Fibroblast of pulmonary artery (primary cell): ENCODE data around the gene ZNF470.

Source experiments
- DNase-seq: peaks from one replicate; pipeline ENCODE4 v3.0.0-alpha.2; 2010; ENCODE audit warnings: low read depth
- H3K4me3 ChIP-seq: replicated peaks from 2 replicates; pipeline ENCODE4 v1.5.1; 2011; ENCODE audit warnings: low read depth, mild to moderate bottlenecking, control low read depth, low read length, moderate library complexity
- TF ChIP-seq, protein P1 (sequence below): IDR thresholded peaks from 2 replicates; pipeline ENCODE4 v1.5.1; 2011; ENCODE audit warnings: mild to moderate bottlenecking, control low read depth, low read length, inconsistent platforms; ENCODE audit errors: missing control alignments

ZNF470 gene

DNA sequence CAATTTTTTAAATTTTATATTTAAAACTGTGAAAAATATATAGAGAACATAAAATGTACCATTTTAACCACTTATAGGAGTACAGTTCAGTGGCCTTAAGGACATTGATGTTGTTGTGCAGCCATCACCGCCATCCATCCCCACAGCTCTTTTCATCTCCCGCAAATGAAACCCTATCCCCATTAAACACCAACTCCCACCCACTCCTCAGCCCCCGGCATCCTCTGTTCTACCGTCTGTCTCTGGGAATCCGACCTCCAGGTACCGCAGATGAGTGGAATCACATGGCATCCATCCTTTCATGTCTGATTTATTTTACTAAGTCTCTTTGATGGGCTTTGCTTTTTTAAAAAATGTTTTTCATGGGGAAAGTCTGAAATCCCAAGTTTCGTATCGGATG is 51.9 kb downstream of the ZNF470 start:
- no peak for DNase-seq
- TF ChIP-seq, protein P1, sequence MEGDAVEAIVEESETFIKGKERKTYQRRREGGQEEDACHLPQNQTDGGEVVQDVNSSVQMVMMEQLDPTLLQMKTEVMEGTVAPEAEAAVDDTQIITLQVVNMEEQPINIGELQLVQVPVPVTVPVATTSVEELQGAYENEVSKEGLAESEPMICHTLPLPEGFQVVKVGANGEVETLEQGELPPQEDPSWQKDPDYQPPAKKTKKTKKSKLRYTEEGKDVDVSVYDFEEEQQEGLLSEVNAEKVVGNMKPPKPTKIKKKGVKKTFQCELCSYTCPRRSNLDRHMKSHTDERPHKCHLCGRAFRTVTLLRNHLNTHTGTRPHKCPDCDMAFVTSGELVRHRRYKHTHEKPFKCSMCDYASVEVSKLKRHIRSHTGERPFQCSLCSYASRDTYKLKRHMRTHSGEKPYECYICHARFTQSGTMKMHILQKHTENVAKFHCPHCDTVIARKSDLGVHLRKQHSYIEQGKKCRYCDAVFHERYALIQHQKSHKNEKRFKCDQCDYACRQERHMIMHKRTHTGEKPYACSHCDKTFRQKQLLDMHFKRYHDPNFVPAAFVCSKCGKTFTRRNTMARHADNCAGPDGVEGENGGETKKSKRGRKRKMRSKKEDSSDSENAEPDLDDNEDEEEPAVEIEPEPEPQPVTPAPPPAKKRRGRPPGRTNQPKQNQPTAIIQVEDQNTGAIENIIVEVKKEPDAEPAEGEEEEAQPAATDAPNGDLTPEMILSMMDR = no peak
- no peak overlapping the region for H3K4me3 ChIP-seq

- H3K4me3 ChIP-seq = no peak overlapping the region
- no peak for DNase-seq
- TF ChIP-seq, protein P1 = no peak
Measured at GRCh38 chr19:56622374-56622773, 55.1 kb downstream of the ZNF470 start.

DNA sequence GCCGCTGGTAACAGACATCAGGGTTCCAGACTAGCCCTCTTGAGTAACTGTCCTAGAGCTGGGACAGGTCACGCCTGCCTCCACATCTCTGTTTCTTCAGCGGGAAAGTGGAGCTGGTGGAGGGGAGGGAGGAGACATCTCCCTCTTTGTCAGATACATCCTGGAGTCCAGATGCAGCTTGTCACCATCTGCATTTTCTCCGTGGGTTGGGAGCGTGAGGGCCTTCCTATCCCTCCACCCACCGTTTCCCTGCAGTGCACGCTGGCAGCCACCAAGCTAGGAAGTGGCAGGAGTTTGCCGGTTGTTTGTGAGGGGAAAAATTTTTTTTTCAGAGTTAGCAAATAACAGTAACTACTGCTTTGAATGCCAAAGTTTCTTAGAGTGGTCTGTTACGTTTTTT is 55.7 kb downstream of the ZNF470 start:
- TF ChIP-seq, protein P1 = no peak
- no peak overlapping the region for H3K4me3 ChIP-seq
- no peak for DNase-seq

DNA sequence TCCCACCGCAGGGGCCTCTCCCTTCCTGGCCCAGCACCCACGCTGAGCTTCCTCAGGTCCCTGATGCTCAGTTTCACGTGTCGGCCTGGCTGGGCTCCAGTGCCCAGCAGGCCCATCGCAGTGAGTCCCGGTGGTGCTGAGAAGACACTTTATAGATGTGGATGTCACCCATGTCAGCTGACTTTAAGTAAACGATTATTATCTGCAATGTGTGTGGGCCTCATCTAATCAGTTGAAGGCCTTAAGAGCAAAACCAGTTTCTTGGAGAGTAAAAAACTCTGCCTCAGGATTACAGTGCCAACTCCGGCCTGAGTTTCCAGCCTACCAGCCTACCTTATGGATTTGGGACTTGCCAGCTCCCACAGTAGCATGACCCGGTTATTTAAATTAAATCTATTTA is 58.4 kb downstream of the ZNF470 start:
- H3K4me3 ChIP-seq = no peak overlapping the region
- TF ChIP-seq, protein P1 = no peak
- no peak for DNase-seq

GRCh38 chr19:56633021-56633420 is 65.8 kb downstream of the ZNF470 start:
- TF ChIP-seq, protein P1 = no peak
- no peak overlapping the region for H3K4me3 ChIP-seq
- no peak for DNase-seq

DNA sequence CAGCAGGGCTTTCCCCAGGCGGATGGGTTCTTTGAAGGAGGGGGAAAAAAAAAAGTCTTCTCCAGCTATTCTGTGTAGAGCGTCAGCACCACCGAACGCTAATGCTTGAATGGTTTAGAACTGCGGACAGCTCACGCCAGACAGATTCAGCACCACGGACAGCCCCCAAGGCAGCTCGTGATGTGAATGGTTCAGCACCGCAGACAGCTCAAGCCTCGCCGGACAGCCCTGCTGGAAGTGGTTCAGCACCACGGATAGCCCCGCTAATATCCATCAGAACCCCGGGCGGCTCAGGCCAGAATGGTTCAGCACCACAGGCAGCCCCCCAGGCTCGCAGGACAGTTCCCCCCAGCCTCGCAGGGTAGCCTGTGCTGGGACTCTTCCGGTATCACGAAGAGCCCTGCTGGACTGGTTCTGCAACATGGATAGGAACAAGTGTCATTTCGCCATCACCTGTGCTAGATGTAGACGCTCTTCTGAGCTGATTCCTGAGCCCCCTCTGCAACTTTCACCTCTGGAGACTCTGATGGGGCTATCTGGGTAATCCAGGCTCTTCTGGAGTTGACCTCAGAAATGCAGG is 70.8 kb downstream of the ZNF470 start:
- TF ChIP-seq, protein P1 = no peak
- DNase-seq = peak; percentile 80
- H3K4me3 ChIP-seq = no peak overlapping the region
